Fibroblast of skin of scalp (primary cell): ENCODE results near the gene GPC6.
A peak's percentile ranks its signal among the peaks of the same experiment; 100 is the strongest.
"Not testable (repeated sequence)": the region's sequence is repeated elsewhere in the genome, so short reads cannot be mapped to it uniquely, and the experiment has no call there.

Experiments used
- DNase-seq: peaks from one replicate; pipeline ENCODE4 v3.0.0-alpha.2; 2013

The GPC6 gene

GRCh38 chr13:94178625-94179244 is 952.1 kb downstream of the GPC6 start:
- DNase-seq: no peak

- no peak for DNase-seq
Measured at GRCh38 chr13:94181461-94182107, 955.0 kb downstream of the GPC6 start.

- DNase-seq: no peak
Measured at GRCh38 chr13:94182185-94182761, 955.7 kb downstream of the GPC6 start.

- no peak for DNase-seq
Measured at GRCh38 chr13:94186470-94186869, 959.9 kb downstream of the GPC6 start.

GRCh38 chr13:94188201-94188854 is 961.7 kb downstream of the GPC6 start:
- DNase-seq: no peak

- peak; percentile 35 for DNase-seq
Measured at GRCh38 chr13:94192431-94192975, 965.9 kb downstream of the GPC6 start.

GRCh38 chr13:94195715-94196114 is 969.1 kb downstream of the GPC6 start:
- DNase-seq: peak; percentile 92

GRCh38 chr13:94196413-94196812 is 969.8 kb downstream of the GPC6 start:
- DNase-seq: no peak

- DNase-seq: peak; percentile 67
Measured at GRCh38 chr13:94198681-94199080, 972.1 kb downstream of the GPC6 start.

GRCh38 chr13:94199135-94199534 is 972.5 kb downstream of the GPC6 start:
- no peak for DNase-seq

- DNase-seq: no peak
Measured at GRCh38 chr13:94201022-94201421, 974.4 kb downstream of the GPC6 start.

- no peak for DNase-seq
Measured at GRCh38 chr13:94204163-94204562, 977.6 kb downstream of the GPC6 start.

GRCh38 chr13:94204946-94205345 is 978.3 kb downstream of the GPC6 start:
- DNase-seq: no peak

GRCh38 chr13:94205896-94206295 is 979.3 kb downstream of the GPC6 start:
- no peak for DNase-seq

- DNase-seq: no peak
Measured at GRCh38 chr13:94209117-94209516, 982.5 kb downstream of the GPC6 start.

GRCh38 chr13:94209913-94210312 is 983.3 kb downstream of the GPC6 start:
- not testable (repeated sequence) for DNase-seq

- no peak for DNase-seq
Measured at GRCh38 chr13:94210816-94211215, 984.2 kb downstream of the GPC6 start.

GRCh38 chr13:94212196-94212595 is 985.6 kb downstream of the GPC6 start:
- DNase-seq: no peak

- no peak for DNase-seq
Measured at GRCh38 chr13:94214121-94214520, 987.5 kb downstream of the GPC6 start.

- DNase-seq: no peak
Measured at GRCh38 chr13:94214975-94215374, 988.4 kb downstream of the GPC6 start.

- no peak for DNase-seq
Measured at GRCh38 chr13:94216476-94216875, 989.9 kb downstream of the GPC6 start.

GRCh38 chr13:94217370-94217769 is 990.8 kb downstream of the GPC6 start:
- DNase-seq: peak; percentile 83

GRCh38 chr13:94218537-94218936 is 991.9 kb downstream of the GPC6 start:
- DNase-seq: no peak
